Right lobe of liver (tissue), 4 donors: Measurements from ENCODE around the gene SRC.

ENCODE experiments used
- CTCF ChIP-seq, 4 donors: fragments of 200-600 bp in 3 of 4; fragments of 450-650 bp in 1 of 4; IDR thresholded peaks; one replicate each; pipeline versions ENCODE4 v1.5.1 to v1.8.0; 2016 to 2022; ENCODE audit warnings: antibody characterized with exemption in 4 of 4, mild to moderate bottlenecking in 2 of 4
- POLR2A ChIP-seq: fragments of 450-650 bp; IDR thresholded peaks from one replicate; pipeline ENCODE4 v1.6.1; 2017; ENCODE audit warnings: antibody characterized with exemption, mild to moderate bottlenecking
- donor health status: DM: no; HTN: no; CAD: no.
- donor health status: DM: no; HTN: no; CAD: no.
- donor health status: DM: no; HTN: yes; CAD: no.

- TF ChIP-seq CTCF (IDR thresholded peaks at IDR 0.05) (no peak), POLR2A (no peak)
Measured at GRCh38 chr20:37310951-37311350, 35.0 kb upstream of the SRC start.
